NB4 (cell line): ENCODE measurements around the gene UPK3B.
"Not testable (repeated sequence)": the region's sequence is repeated elsewhere in the genome, so short reads cannot be mapped to it uniquely, and the experiment has no call there.

Source experiments
- CTCF ChIP-seq: IDR thresholded peaks from one replicate; pipeline ENCODE4 v1.5.1; 2012; ENCODE audit warnings: low read depth, low read length
- MYC ChIP-seq: IDR thresholded peaks from 2 replicates; pipeline ENCODE4 v1.6.1; 2011; ENCODE audit warnings: low read depth, low read length
- POLR2A ChIP-seq: IDR thresholded peaks from 2 replicates; pipeline ENCODE4 v1.6.1; 2011; ENCODE audit warnings: mild to moderate bottlenecking; ENCODE audit not compliant: insufficient read length; ENCODE audit errors: extremely low read depth

- TF ChIP-seq POLR2A, CTCF, MYC: not testable (repeated sequence)
Measured at GRCh38 chr7:76476742-76477474, 33.4 kb upstream of the UPK3B start.
